Trophoblast cell (in vitro differentiated cells and primary cell): ENCODE results near the gene CTXN2.

Experiments used
- DNase-seq, 2 donors: peaks; one replicate each; pipeline ENCODE4 v3.0.0-alpha.2; 2016
- H2AFZ ChIP-seq: 2 replicates; pipeline ENCODE4 v1.6.1; 2013; ENCODE audit warnings: low read length, moderate library complexity, mild to moderate bottlenecking; ENCODE audit not compliant: insufficient read depth, poor library complexity
- H2AK5ac ChIP-seq: 2 replicates; pipeline ENCODE4 v1.6.1; 2013; ENCODE audit warnings: mild to moderate bottlenecking, low read length
- H2BK120ac ChIP-seq: 2 replicates; pipeline ENCODE4 v1.6.1; 2013; ENCODE audit warnings: low read length, mild to moderate bottlenecking, moderate library complexity; ENCODE audit not compliant: insufficient read depth, poor library complexity
- H2BK12ac ChIP-seq: 2 replicates; pipeline ENCODE4 v1.6.1; 2013; ENCODE audit warnings: mild to moderate bottlenecking, low read length, moderate library complexity
- H2BK5ac ChIP-seq: 2 replicates; pipeline ENCODE4 v1.6.1; 2013; ENCODE audit warnings: low read length, low read depth, moderate library complexity, mild to moderate bottlenecking; ENCODE audit not compliant: poor library complexity
- H3K14ac ChIP-seq: 2 replicates; pipeline ENCODE4 v1.6.1; 2013; ENCODE audit warnings: mild to moderate bottlenecking, low read length
- H3K18ac ChIP-seq: 2 replicates; pipeline ENCODE4 v1.6.1; 2013; ENCODE audit warnings: mild to moderate bottlenecking, low read length
- H3K23ac ChIP-seq: 2 replicates; pipeline ENCODE4 v1.6.1; 2013; ENCODE audit warnings: low read length
- H3K27ac ChIP-seq: 2 replicates; pipeline ENCODE4 v1.5.1; 2013; ENCODE audit warnings: low read depth, mild to moderate bottlenecking, inconsistent platforms, low read length, moderate library complexity
- H3K27me3 ChIP-seq: 2 replicates; pipeline ENCODE4 v1.6.1; 2013; ENCODE audit warnings: inconsistent platforms, mild to moderate bottlenecking, low read length, moderate library complexity; ENCODE audit not compliant: insufficient read depth
- H3K36me3 ChIP-seq, 2 experiments: 1 replicate in 1 of 2; 2 replicates in 1 of 2; pipeline ENCODE4 v1.6.1; 2013; ENCODE audit warnings: low read length in 2 of 2, mild to moderate bottlenecking in 2 of 2, moderate library complexity in 1 of 2; ENCODE audit not compliant: insufficient read depth in 2 of 2, control insufficient read depth in 1 of 2
- H3K4ac ChIP-seq: 2 replicates; pipeline ENCODE4 v1.6.1; 2013; ENCODE audit warnings: low read depth, mild to moderate bottlenecking, low read length, moderate library complexity
- H3K4me1 ChIP-seq, 2 experiments: 1 replicate in 1 of 2; 2 replicates in 1 of 2; pipeline ENCODE4 v1.6.1; 2013; ENCODE audit warnings: low read length in 2 of 2, mild to moderate bottlenecking in 2 of 2, moderate library complexity in 1 of 2; ENCODE audit not compliant: insufficient read depth in 2 of 2, control insufficient read depth in 1 of 2
- H3K4me2 ChIP-seq: 2 replicates; pipeline ENCODE4 v1.6.1; 2013; ENCODE audit warnings: inconsistent platforms, mild to moderate bottlenecking, low read length, moderate library complexity
- H3K4me3 ChIP-seq: 2 replicates; pipeline ENCODE4 v1.5.1; 2013; ENCODE audit warnings: mild to moderate bottlenecking, low read depth, low read length, inconsistent platforms
- H3K79me1 ChIP-seq: one replicate; pipeline ENCODE4 v1.6.1; 2013; ENCODE audit warnings: low read length
- H3K79me2 ChIP-seq: 2 replicates; pipeline ENCODE4 v1.6.1; 2013; ENCODE audit warnings: low read length, mild to moderate bottlenecking; ENCODE audit not compliant: control insufficient read depth, insufficient read depth, poor library complexity
- H3K9ac ChIP-seq: 2 replicates; pipeline ENCODE4 v1.6.1; 2013; ENCODE audit warnings: mild to moderate bottlenecking, low read length
- H3K9me3 ChIP-seq: 2 replicates; pipeline ENCODE4 v1.6.1; 2013; ENCODE audit warnings: low read depth, mild to moderate bottlenecking, control low read depth, inconsistent platforms, low read length; ENCODE audit not compliant: insufficient read depth
- H4K12ac ChIP-seq: 2 replicates; pipeline ENCODE4 v1.6.1; 2013; ENCODE audit warnings: low read depth, mild to moderate bottlenecking, low read length, moderate library complexity
- H4K8ac ChIP-seq: 2 replicates; pipeline ENCODE4 v1.6.1; 2013; ENCODE audit warnings: low read depth, mild to moderate bottlenecking, low read length, moderate library complexity
- H4K91ac ChIP-seq: one replicate; pipeline ENCODE4 v1.6.1; 2013; ENCODE audit warnings: low read depth, mild to moderate bottlenecking, low read length, moderate library complexity
- WGBS: extraction: QIAGEN DNeasy Blood & Tissue Kit; methylation state at CpG from one replicate; pipeline ENCODE4 v1.1.7; 2013; ENCODE audit warnings: missing lambda C conversion rate; ENCODE audit not compliant: insufficient read length, insufficient coverage; ENCODE audit errors: extremely low coverage; 5-methylcytosine and 5-hydroxymethylcytosine counted together

CTXN2 gene

DNA sequence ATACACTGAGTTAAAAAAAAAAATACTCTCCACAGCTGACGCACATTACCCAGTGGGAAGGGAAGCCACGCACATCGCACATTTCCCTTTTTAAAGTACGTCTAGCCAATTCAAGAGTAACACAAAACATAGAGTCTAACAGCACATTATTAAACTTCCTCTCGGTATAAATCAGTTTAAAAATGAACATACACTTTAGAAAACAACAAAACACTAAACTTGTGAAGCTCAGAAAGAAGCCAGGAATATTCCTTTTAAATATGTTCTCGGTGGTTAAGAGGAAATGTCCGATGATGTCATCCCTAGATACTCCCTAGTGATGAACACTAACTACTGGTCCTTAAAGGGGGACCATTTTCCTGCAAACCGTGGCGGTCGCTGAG lies 14.1 kb upstream of the CTXN2 start:
- Histone ChIP-seq H4K8ac (no peak overlapping the region), H3K4me1 (no peaks in the 10 kb centered on the region), H2AFZ (peak overlapping the region; percentile 90), H3K14ac (no peak overlapping the region), H3K18ac (no peak overlapping the region), H3K27me3 (no peaks in the 10 kb centered on the region), H3K79me2 (peaks cover 2% of the 10 kb centered on the region), H2BK5ac (no peak overlapping the region), H4K91ac (no peak overlapping the region), H3K4me3 (peak overlapping the region; percentile 92), H2BK12ac (no peak overlapping the region), H3K36me3 (no peaks in the 10 kb centered on the region), H3K4ac (no peak overlapping the region), H3K4me2 (peak overlapping the region; percentile 73), H2AK5ac (no peak overlapping the region), H3K9me3 (no peaks in the 10 kb centered on the region), H4K12ac (no peak overlapping the region), H3K23ac (no peak overlapping the region), H2BK120ac (no peak overlapping the region), H3K79me1 (no peaks in the 10 kb centered on the region), H3K27ac (no peak overlapping the region), H3K9ac (no peak overlapping the region)
- no peak for DNase-seq
- no CpG with 5 or more reads among the region's 10 CpGs for WGBS

DNA sequence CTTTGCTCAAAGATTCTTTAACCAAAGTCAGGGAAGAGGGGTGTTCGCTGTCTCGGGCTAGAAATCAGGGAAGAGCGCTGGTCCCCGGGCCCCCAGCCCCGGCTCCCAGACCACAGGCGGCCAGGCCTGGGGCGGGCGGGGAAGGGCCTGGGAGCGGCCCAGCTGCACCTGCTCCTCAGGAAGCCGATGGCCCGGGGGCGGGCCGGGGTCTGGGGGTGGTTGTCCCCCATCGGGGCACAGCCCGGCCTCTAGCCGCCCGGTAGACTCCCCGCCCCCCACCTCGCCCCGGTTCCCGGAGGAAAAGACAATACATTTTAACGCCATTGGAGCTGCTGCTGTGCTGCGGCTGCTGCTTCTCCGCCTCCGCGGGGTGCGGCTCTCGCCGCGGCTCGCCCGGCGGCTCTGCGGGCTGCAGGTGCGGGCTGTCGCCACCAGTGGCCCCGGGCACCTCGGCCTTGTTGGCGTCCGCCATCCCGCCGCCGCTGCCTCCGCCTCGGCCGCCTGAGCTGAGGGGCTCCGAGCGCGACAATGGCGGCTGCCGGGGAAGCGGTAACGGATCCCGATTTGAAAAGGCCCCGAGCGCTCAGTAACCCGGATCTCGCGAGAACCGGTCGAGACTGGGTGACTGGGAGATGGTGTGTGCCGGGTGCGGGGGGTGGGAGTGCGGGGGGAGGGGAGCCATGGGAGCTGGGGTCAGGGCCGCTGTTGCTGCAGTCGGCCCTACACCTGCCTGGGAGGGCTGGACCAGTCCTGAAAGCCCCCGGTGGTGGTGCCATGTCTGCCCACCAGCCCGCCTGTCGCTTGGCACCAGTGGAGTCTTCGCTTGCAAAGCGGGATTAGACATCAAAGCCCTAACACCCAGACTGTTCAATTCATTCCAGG lies 13.5 kb upstream of the CTXN2 start, which contains the start of gene MYEF2:
MYEF2 (minus strand) TSS at position 530 of the 882 bp plus-strand sequence; CDS start at position 472, 58 bp downstream.
- no peak within 1 kb of the TSS for H3K4ac ChIP-seq
- peak within 1 kb of the TSS; percentile 27 for H2BK120ac ChIP-seq
- peak within 1 kb of the TSS; percentile 73 for H3K4me2 ChIP-seq
- peaks cover 2% of the 10 kb centered on the region for H3K79me2 ChIP-seq
- peak within 1 kb of the TSS; percentile 99 for H2AFZ ChIP-seq
- H3K23ac ChIP-seq, result no peak within 1 kb of the TSS
- H3K27ac ChIP-seq, result no peak within 1 kb of the TSS
- no CpG with 5 or more reads among the region's 71 CpGs for WGBS
- peak within 1 kb of the TSS; percentile 31 for H4K12ac ChIP-seq
- H3K36me3 ChIP-seq, result no peaks in the 10 kb centered on the region
- peak within 1 kb of the TSS; percentile 67 for H4K91ac ChIP-seq
- peak within 1 kb of the TSS; percentile 15 for H2BK5ac ChIP-seq
- no peak within 1 kb of the TSS for H3K18ac ChIP-seq
- H4K8ac ChIP-seq, result peak within 1 kb of the TSS; percentile 74
- no peaks in the 10 kb centered on the region for H3K9me3 ChIP-seq
- H3K4me3 ChIP-seq, result peak within 1 kb of the TSS; percentile 92
- H2BK12ac ChIP-seq, result no peak within 1 kb of the TSS
- no peaks in the 10 kb centered on the region for H3K27me3 ChIP-seq
- peak within 1 kb of the TSS; percentile 76 for H3K14ac ChIP-seq
- no peak within 1 kb of the TSS for H2AK5ac ChIP-seq
- DNase-seq, result peak; percentile 3 to 32
- H3K4me1 ChIP-seq, result no peaks in the 10 kb centered on the region
- no peaks in the 10 kb centered on the region for H3K79me1 ChIP-seq
- no peak within 1 kb of the TSS for H3K9ac ChIP-seq

GRCh38 chr15:48178648-48178931 lies 12.9 kb upstream of the CTXN2 start:
- no peak overlapping the region for H3K4ac ChIP-seq
- H3K4me2 ChIP-seq, result peak overlapping the region; percentile 73
- no peak overlapping the region for H2AFZ ChIP-seq
- no peaks in the 10 kb centered on the region for H3K9me3 ChIP-seq
- H3K14ac ChIP-seq, result no peak overlapping the region
- no peak overlapping the region for H3K23ac ChIP-seq
- H2BK12ac ChIP-seq, result no peak overlapping the region
- H4K91ac ChIP-seq, result no peak overlapping the region
- H3K27ac ChIP-seq, result no peak overlapping the region
- H4K8ac ChIP-seq, result no peak overlapping the region
- no peak overlapping the region for H3K9ac ChIP-seq
- no peak overlapping the region for H3K4me3 ChIP-seq
- H3K36me3 ChIP-seq, result no peaks in the 10 kb centered on the region
- no peak overlapping the region for H2BK120ac ChIP-seq
- peaks cover 2% of the 10 kb centered on the region for H3K79me2 ChIP-seq
- no peaks in the 10 kb centered on the region for H3K4me1 ChIP-seq
- no peaks in the 10 kb centered on the region for H3K27me3 ChIP-seq
- no CpG with 5 or more reads among the region's 1 CpG for WGBS
- H2BK5ac ChIP-seq, result no peak overlapping the region
- H4K12ac ChIP-seq, result no peak overlapping the region
- no peaks in the 10 kb centered on the region for H3K79me1 ChIP-seq
- no peak overlapping the region for H2AK5ac ChIP-seq
- DNase-seq, result no peak
- no peak overlapping the region for H3K18ac ChIP-seq

- whole genome bisulfite sequencing, result no CpG with 5 or more reads among the region's 2 CpGs
- Histone ChIP-seq H3K23ac (no peak overlapping the region), H3K36me3 (no peaks in the 10 kb centered on the region), H3K79me1 (no peaks in the 10 kb centered on the region), H3K18ac (no peak overlapping the region), H2AFZ (no peak overlapping the region), H2BK120ac (no peak overlapping the region), H3K27me3 (no peaks in the 10 kb centered on the region), H3K4ac (no peak overlapping the region), H3K9ac (no peak overlapping the region), H3K27ac (no peak overlapping the region), H4K91ac (no peak overlapping the region), H3K9me3 (no peaks in the 10 kb centered on the region), H3K79me2 (peaks cover 2% of the 10 kb centered on the region), H3K4me1 (no peaks in the 10 kb centered on the region), H3K4me2 (no peak overlapping the region), H2BK12ac (no peak overlapping the region), H3K4me3 (no peak overlapping the region), H3K14ac (no peak overlapping the region), H2AK5ac (no peak overlapping the region), H2BK5ac (no peak overlapping the region), H4K8ac (no peak overlapping the region), H4K12ac (no peak overlapping the region)
- DNase-seq, result no peak
These were observed 8.7 kb upstream of the CTXN2 start for GRCh38 chr15:48182749-48183148.
